Lung (tissue), 12 donors: ENCODE results near the gene TAF1B. TPM values are rescaled to one million over a fixed set of nuclear protein-coding genes. Genes with fewer than 3 reads are reported as not detected.

ENCODE experiments used
- ATAC-seq: fragments of 200-7000 bp; cut with Tn5 transposase; one replicate; pipeline ENCODE4 v1.9.1; 2020; ENCODE audit warnings: moderate number of reproducible peaks; ENCODE audit not compliant: insufficient read depth, low FRiP score
- DNase-seq, 3 donors: peaks; one replicate each; pipeline ENCODE4 v3.0.0-alpha.2; 2013 to 2017
- H3K27ac ChIP-seq, 2 donors: one replicate each; pipeline ENCODE4 v1.5.1; 2013; ENCODE audit warnings: mild to moderate bottlenecking in 2 of 2, moderate library complexity in 2 of 2, control low read depth in 1 of 2, inconsistent platforms in 1 of 2, low read depth in 1 of 2, low read length in 1 of 2
- H3K27me3 ChIP-seq, 3 donors: one replicate each; pipeline ENCODE4 v1.5.1; 2013; ENCODE audit warnings: low read length in 2 of 3; ENCODE audit not compliant: control insufficient read depth in 3 of 3, insufficient read depth in 3 of 3
- H3K36me3 ChIP-seq, 4 donors: one replicate each; pipeline ENCODE4 v1.5.1; 2013; ENCODE audit warnings: low read length in 4 of 4, mild to moderate bottlenecking in 1 of 4, moderate library complexity in 1 of 4; ENCODE audit not compliant: control insufficient read depth in 4 of 4, insufficient read depth in 4 of 4
- H3K4me1 ChIP-seq, 5 donors: one replicate each; pipeline ENCODE4 v1.5.1; 2013; ENCODE audit warnings: low read length in 5 of 5, mild to moderate bottlenecking in 2 of 5, moderate library complexity in 1 of 5; ENCODE audit not compliant: control insufficient read depth in 5 of 5, insufficient read depth in 5 of 5
- H3K4me3 ChIP-seq: one replicate; pipeline ENCODE4 v1.5.1; 2013; ENCODE audit warnings: mild to moderate bottlenecking, control low read depth, moderate library complexity
- H3K9ac ChIP-seq, 2 donors: one replicate each; pipeline ENCODE4 v1.5.1; 2013; ENCODE audit warnings: low read length in 2 of 2, control low read depth in 1 of 2; ENCODE audit not compliant: insufficient read depth in 1 of 2
- H3K9me3 ChIP-seq, 4 donors: one replicate each; pipeline ENCODE4 v1.5.1; 2013; ENCODE audit warnings: low read length in 3 of 4, mild to moderate bottlenecking in 1 of 4, moderate library complexity in 1 of 4; ENCODE audit not compliant: control insufficient read depth in 4 of 4, insufficient read depth in 3 of 4
- WGBS, 2 donors: extraction: QIAGEN DNeasy Blood & Tissue Kit; methylation state at CpG; one replicate each; pipeline ENCODE4 v1.1.7; 2013; 5-methylcytosine and 5-hydroxymethylcytosine counted together
- polyA plus RNA-seq, 2 donors: library from polyadenylated mRNA; stranded (reverse); fragments of 200-250 nt; gene quantifications; one replicate each; pipeline ENCODE4 v1.2.1, GENCODE V29; 2013
- total RNA-seq, 2 donors: library from RNA; depleted of rRNA in 1 of 2; stranded (reverse); fragments of >200 nt in 1 of 2; gene quantifications; one replicate each; pipeline ENCODE4 v1.2.1, GENCODE V29; 2014 to 2021
- TF ChIP-seq, protein P1 (sequence below): IDR thresholded peaks from 2 replicates; pipeline ENCODE4 v1.5.1; 2012; ENCODE audit warnings: mild to moderate bottlenecking; ENCODE audit errors: control extremely low read depth, extremely low read depth
- donor health status: control.
- donor health status: control.
- donor health status: Bipolar disorder and iron deficiency.
- donor health status: healthy.
- donor health status: DM: yes; HTN: yes; CAD: no.

Gene TAF1B
- total and polyA plus RNA-seq, 4 donors = 6.1 to 46.3 (median 14.9) TPM

DNA sequence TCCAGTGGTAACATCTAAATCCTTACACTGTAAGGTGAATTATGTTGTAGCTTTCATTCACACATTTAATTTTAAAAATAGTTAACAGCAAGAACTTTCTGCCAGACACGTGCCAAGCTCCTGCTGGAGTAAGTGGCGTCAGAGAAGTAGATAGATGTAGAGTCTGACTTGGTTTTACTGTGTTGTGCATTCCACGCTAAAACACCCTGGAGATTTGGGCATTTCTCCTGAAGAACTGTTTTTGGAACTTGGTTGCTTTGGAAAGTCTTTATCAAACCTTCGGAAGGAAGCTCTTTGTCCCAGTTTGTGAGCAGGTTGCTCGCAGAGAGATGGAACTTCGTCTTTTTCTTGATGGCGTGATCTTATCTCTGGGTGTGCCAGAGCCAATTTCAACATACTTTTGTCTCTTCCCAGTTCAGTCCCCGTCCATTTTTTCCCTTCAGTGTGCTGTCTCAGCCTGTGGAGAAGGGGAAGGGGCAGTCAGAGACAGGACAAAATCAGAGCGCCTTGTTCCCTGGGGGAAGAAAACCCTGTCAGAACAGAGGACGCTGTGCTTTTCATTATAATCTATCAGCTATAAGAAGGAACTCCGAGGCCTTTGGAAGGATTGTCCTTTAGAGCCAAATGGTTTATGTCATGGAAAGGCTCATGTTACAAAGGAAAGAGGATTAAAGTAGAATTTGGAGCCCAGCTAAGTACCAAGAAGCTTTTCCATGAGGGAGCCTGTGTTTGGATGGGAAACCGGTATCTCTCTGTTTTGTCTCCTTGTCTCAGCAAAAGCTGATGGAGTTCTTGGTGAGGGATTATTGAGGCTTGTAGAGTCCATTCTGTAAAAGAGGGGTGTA, 127.1 kb downstream of the TAF1B start:
- no peak for ATAC-seq
- WGBS, 2 donors = 73 to 84% methylated on average over 12 of the region's 12 CpGs
- peak in 2 of 3 donors; percentile 63 to 75 for DNase-seq

DNA sequence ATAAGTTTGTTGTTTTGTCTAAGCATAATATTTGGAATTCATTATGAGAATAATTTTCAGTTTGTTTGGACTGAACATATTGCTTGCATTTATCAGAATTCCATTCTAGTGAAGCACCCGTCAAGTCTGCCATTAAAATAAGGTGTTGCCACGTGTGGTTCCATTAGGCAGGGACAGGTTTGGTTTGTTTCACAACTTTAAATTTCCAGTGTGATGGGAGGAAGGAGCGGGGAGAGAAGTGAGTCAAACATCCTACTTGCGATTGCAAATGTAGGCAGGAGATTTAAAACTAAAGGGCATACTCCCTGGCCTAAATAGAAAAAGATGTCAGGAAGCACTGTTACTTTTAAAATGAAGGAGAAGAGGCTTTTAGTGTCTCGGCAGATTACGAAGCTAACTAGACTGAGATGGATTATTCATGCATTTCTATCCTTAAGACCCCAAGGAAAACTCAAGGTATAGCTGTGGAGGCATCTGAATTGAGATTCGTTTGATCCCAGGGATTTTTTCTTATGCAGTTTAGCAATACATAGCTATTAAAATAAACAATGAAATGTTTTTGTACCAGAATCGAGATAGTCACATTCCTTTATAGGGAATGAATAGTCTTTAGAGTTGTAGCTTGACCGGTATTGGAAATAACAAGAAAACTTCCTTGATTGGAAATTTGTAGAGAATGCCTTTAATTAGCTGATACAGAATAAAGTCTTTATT, 128.0 kb downstream of the TAF1B start:
- WGBS, 2 donors = 77 to 86% methylated on average over 9 of the region's 9 CpGs
- peaks cover 0 to 14% (median 9%) of the 10 kb centered on the region in 3 donors for H3K27me3 ChIP-seq
- no peaks in the 10 kb centered on the region for H3K9me3 ChIP-seq
- TF ChIP-seq, protein P1, sequence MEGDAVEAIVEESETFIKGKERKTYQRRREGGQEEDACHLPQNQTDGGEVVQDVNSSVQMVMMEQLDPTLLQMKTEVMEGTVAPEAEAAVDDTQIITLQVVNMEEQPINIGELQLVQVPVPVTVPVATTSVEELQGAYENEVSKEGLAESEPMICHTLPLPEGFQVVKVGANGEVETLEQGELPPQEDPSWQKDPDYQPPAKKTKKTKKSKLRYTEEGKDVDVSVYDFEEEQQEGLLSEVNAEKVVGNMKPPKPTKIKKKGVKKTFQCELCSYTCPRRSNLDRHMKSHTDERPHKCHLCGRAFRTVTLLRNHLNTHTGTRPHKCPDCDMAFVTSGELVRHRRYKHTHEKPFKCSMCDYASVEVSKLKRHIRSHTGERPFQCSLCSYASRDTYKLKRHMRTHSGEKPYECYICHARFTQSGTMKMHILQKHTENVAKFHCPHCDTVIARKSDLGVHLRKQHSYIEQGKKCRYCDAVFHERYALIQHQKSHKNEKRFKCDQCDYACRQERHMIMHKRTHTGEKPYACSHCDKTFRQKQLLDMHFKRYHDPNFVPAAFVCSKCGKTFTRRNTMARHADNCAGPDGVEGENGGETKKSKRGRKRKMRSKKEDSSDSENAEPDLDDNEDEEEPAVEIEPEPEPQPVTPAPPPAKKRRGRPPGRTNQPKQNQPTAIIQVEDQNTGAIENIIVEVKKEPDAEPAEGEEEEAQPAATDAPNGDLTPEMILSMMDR = no peak
- no peak overlapping the region for H3K9ac ChIP-seq
- no peak for DNase-seq
- ATAC-seq = no peak
- H3K27ac ChIP-seq = no peak overlapping the region
- H3K4me3 ChIP-seq = no peak overlapping the region
- H3K36me3 ChIP-seq = no peaks in the 10 kb centered on the region
- H3K4me1 ChIP-seq = peaks cover 8 to 64% (median 21%) of the 10 kb centered on the region in 5 donors

More for the DNA sequence above, 127.1 kb downstream of the TAF1B start:
- TF ChIP-seq, protein P1 = no peak
- H3K36me3 ChIP-seq = no peaks in the 10 kb centered on the region
- H3K4me1 ChIP-seq = peaks cover 7 to 58% (median 21%) of the 10 kb centered on the region in 5 donors
- no peak overlapping the region for H3K9ac ChIP-seq
- H3K27me3 ChIP-seq = peaks cover 0 to 18% (median 9%) of the 10 kb centered on the region in 3 donors
- no peak overlapping the region for H3K27ac ChIP-seq
- H3K9me3 ChIP-seq = no peaks in the 10 kb centered on the region
- H3K4me3 ChIP-seq = no peak overlapping the region

DNA sequence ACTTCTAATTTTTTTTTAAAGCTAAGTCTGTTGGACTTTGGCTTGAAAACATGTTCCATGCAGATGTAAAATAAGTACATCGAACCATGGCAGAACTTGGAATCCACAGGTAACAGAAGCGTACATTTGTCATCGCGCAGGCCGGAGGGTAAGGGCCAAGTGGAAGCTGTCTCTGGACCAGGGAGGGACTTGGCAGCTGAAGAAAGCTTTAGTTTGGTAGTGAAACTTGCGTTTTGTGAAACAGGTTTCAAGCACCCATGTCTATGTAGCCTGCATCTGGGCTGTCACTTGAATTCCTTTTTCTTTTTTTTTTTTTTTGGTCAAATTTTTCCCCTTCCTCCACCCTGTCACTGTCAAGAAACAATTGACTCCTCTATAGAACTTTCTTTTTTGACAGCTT, 128.6 kb downstream of the TAF1B start:
- Histone ChIP-seq H3K9me3 (no peaks in the 10 kb centered on the region), H3K27ac (no peak overlapping the region), H3K36me3 (no peaks in the 10 kb centered on the region), H3K4me1 (peaks cover 8 to 69% (median 21%) of the 10 kb centered on the region in 5 donors), H3K4me3 (no peak overlapping the region), H3K9ac (no peak overlapping the region), H3K27me3 (peaks cover 0 to 14% (median 9%) of the 10 kb centered on the region in 3 donors)
- TF ChIP-seq, protein P1 = no peak
- WGBS, 2 donors = 91 to 94% methylated on average over 6 of the region's 6 CpGs
- ATAC-seq = no peak
- no peak for DNase-seq
